BJ (cell line): ENCODE measurements around the gene PARK7. TPM values are rescaled to one million over a fixed set of nuclear protein-coding genes. Genes with fewer than 3 reads are reported as not detected.
"Not testable (repeated sequence)": the region's sequence is repeated elsewhere in the genome, so short reads cannot be mapped to it uniquely, and the experiment has no call there.

Experiments
- CTCF ChIA-PET: fragments of 350-600 bp; formaldehyde crosslinking; extraction: SDS; loops from one replicate; lab custom pipeline; 2021; ENCODE audit warnings: antibody characterized with exemption, inconsistent platforms; lab: Yijun Ruan, JAX
- POLR2A ChIA-PET: fragments of 300-600 bp; sonication (Branson Sonifier 250); formaldehyde crosslinking; extraction: SDS; loops from one replicate; lab custom pipeline; 2021; ENCODE audit warnings: antibody characterized with exemption; lab: Charles Lee
- DNase-seq: peaks from one replicate; pipeline ENCODE4 v3.0.0-alpha.2; 2011; ENCODE audit warnings: low read depth
- H3K27me3 ChIP-seq: 2 replicates; pipeline ENCODE4 v1.6.0; 2011; ENCODE audit warnings: low read length; ENCODE audit not compliant: control insufficient read depth, insufficient read depth
- H3K36me3 ChIP-seq: 2 replicates; pipeline ENCODE4 v1.5.1; 2011; ENCODE audit warnings: low read length; ENCODE audit not compliant: control insufficient read depth, insufficient read depth
- H3K4me3 ChIP-seq: 2 replicates; pipeline ENCODE4 v1.5.1; 2011; ENCODE audit warnings: low read depth, mild to moderate bottlenecking, control low read depth, low read length
- polyA plus RNA-seq: library from polyadenylated mRNA; depleted of rRNA; stranded (reverse); fragments of >200 nt; gene quantifications from 2 replicates; pipeline ENCODE4 v1.2.3, GENCODE V29; 2011
- TF ChIP-seq, protein P1 (sequence below): IDR thresholded peaks from 2 replicates; pipeline ENCODE4 v1.5.1; 2011; ENCODE audit warnings: low read depth, mild to moderate bottlenecking, control low read depth, inconsistent platforms, low read length, moderate library complexity; ENCODE audit not compliant: insufficient read depth

Gene PARK7
- polyA plus RNA-seq, 1 experiment = 242 TPM

DNA sequence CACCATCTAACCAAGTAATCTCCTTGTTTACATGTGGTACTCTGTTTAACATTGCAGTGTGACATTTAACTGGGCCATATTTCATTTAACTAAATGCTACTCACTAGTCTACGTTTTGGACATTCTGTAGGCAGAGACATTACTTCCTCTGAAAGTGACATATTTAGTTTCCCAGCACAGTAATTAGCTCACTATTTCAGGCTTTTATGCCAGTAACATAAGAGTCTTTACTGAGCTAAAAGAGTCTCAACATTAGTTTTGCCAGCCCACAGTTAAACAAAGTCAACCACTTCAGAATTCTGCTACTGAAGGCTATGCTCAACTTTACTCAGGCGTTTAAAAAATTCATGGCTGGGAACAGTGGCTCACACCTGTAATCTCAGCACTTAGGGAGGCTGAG, 18.3 kb upstream of the PARK7 start:
- ChIA-PET POLR2A (no interaction called here), CTCF (interaction anchor here (1.0 to 1.7 kb wide), 2 partner anchors 10 to 276 kb away, joined by 4 to 6 read pairs; no protein-coding TSS in a partner anchor)
- Histone ChIP-seq H3K27me3 (peaks cover 16% of the 10 kb centered on the region), H3K4me3 (no peak overlapping the region), H3K36me3 (no peaks in the 10 kb centered on the region)
- TF ChIP-seq, protein P1, sequence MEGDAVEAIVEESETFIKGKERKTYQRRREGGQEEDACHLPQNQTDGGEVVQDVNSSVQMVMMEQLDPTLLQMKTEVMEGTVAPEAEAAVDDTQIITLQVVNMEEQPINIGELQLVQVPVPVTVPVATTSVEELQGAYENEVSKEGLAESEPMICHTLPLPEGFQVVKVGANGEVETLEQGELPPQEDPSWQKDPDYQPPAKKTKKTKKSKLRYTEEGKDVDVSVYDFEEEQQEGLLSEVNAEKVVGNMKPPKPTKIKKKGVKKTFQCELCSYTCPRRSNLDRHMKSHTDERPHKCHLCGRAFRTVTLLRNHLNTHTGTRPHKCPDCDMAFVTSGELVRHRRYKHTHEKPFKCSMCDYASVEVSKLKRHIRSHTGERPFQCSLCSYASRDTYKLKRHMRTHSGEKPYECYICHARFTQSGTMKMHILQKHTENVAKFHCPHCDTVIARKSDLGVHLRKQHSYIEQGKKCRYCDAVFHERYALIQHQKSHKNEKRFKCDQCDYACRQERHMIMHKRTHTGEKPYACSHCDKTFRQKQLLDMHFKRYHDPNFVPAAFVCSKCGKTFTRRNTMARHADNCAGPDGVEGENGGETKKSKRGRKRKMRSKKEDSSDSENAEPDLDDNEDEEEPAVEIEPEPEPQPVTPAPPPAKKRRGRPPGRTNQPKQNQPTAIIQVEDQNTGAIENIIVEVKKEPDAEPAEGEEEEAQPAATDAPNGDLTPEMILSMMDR = no peak
- DNase-seq = no peak

- POLR2A ChIA-PET = no interaction called here
- TF ChIP-seq, protein P1 = no peak
- Histone ChIP-seq H3K27me3 (0 out of 2 replicates have a peak, but pooled peaks cover 1% of the 10 kb centered on the region), H3K4me3 (no peak overlapping the region), H3K36me3 (no peaks in the 10 kb centered on the region)
- CTCF ChIA-PET = interaction anchor here (1.4 kb wide), 1 partner anchor 26 kb away, joined by 4 read pairs; no protein-coding TSS in a partner anchor
- peak; percentile 57 for DNase-seq
Observed at GRCh38 chr1:7948960-7949359, 12.6 kb upstream of the PARK7 start.

DNA sequence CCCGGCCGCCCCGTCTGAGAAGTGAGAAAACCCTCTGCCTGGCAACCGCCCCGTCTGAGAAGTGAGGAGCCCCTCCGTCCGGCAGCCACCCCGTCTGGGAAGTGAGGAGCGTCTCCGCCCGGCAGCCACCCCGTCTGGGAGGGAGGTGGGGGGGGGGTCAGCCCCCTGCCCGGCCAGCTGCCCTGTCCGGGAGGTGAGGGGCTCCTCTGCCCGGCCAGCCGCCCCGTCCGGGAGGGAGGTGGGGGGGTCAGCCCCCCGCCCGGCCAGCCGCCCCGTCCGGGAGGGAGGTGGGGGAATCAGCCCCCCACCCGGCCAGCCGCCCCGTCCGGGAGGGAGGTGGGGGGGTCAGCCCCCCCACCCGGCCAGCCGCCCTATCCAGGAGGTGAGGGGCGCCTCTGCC, 8.7 kb upstream of the PARK7 start:
- H3K4me3 ChIP-seq, DNase-seq, H3K27me3 ChIP-seq, H3K36me3 ChIP-seq, POLR2A ChIA-PET, CTCF ChIA-PET: not testable (repeated sequence)

DNA sequence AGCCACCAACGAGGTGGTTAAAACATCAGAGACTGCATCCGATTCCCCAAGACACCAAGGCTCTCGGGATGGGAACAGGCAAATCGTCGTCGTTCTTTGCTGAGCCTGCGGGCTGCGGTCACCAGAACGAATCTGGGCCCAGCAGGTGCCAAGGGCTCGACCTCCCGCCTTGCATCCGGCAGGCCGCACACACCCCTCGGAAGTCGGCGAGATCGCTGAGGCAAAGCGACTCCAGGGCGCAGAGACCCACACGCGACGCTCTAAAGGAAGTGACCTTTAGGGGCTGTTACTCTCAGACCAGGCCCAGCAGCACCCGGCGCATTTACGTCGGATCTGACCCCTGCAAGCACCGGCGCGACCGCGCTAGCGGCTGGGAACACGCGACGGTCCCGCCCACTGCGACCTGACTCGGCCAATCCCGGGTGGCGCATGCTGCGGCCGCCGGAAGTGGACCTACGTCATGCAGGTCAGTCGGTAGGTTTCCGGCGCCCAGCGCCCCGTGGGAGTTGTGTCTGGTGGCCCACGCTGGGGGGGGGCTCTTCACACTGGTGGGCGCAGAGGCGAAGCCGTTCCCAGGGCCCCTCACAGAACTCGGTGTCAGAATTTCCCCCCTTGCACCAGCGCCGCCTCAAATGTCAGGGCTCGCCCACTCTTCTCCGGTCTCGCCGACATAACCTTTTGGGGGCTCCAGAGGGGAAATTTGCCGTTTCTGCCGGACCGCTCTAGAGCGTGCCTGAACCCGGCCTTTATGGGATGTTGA, 7.5 kb upstream of the PARK7 start:
- TF ChIP-seq, protein P1 = no peak
- peak; percentile 22 for DNase-seq
- Histone ChIP-seq H3K4me3 (peak overlapping the region; percentile 47), H3K27me3 (no peaks in the 10 kb centered on the region), H3K36me3 (no peaks in the 10 kb centered on the region)
- ChIA-PET POLR2A (no interaction called here), CTCF (no interaction called here)

- no peaks in the 10 kb centered on the region for H3K36me3 ChIP-seq
- TF ChIP-seq, protein P1 = no peak
- CTCF ChIA-PET = no interaction called here
- no peaks in the 10 kb centered on the region for H3K27me3 ChIP-seq
- H3K4me3 ChIP-seq = peak overlapping the region; percentile 47; the same call in 1 of the 2 replicates
- no peak for DNase-seq
- POLR2A ChIA-PET = no interaction called here
Observed at GRCh38 chr1:7954683-7955082, 6.8 kb upstream of the PARK7 start.
